Measurements from ENCODE around the gene NPIPA8. TPM values are rescaled to one million over a fixed set of nuclear protein-coding genes. Genes with fewer than 3 reads are reported as not detected.
"Not testable (repeated sequence)": the region's sequence is repeated elsewhere in the genome, so short reads cannot be mapped to it uniquely, and the experiment has no call there.

Gene NPIPA8
- total RNA-seq, 1 experiment from 2014 or later: 0.72 TPM

GRCh38 chr16:18384869-18385268 is 48.3 kb upstream of the NPIPA8 start:
- H3K23ac ChIP-seq (ENCODE audit: insufficient read length, low read depth, low read length); H2BK5ac ChIP-seq (ENCODE audit: insufficient read length, low read length); H3K4me2 ChIP-seq (ENCODE audit: insufficient read depth, insufficient read length, low read length); H4K8ac ChIP-seq (replicated peaks; ENCODE audit: insufficient read length, low read depth, low read length); H2AFZ ChIP-seq (ENCODE audit: low read length); H3K9me3 ChIP-seq (ENCODE audit: control insufficient read depth, low read depth, low read length); H3K27ac Mint-ChIP-seq; H3K79me2 ChIP-seq (ENCODE audit: insufficient read depth, low read length); H3K4me1 Mint-ChIP-seq; H2BK120ac ChIP-seq (ENCODE audit: low read depth, low read length, poor library complexity, severe bottlenecking); H3K4me3 Mint-ChIP-seq; DNase-seq; H3K23me2 ChIP-seq (ENCODE audit: insufficient read length, low read depth, low read length, poor library complexity, severe bottlenecking); H3K9me3 Mint-ChIP-seq; H2BK12ac ChIP-seq (ENCODE audit: insufficient read length, low read depth, low read length); H3K4ac ChIP-seq (ENCODE audit: low read depth, low read length); H4K20me1 ChIP-seq (ENCODE audit: control insufficient read depth, insufficient read depth, insufficient read length); H3K18ac ChIP-seq (ENCODE audit: insufficient read length, low read depth, low read length); H3T11ph ChIP-seq (ENCODE audit: low read length); H2AK5ac ChIP-seq (ENCODE audit: insufficient read length, low read length); H3K9ac ChIP-seq (ENCODE audit: extremely low read depth, insufficient read length, low read length); H3K79me1 ChIP-seq (ENCODE audit: insufficient read depth, low read depth, low read length, poor library complexity, severe bottlenecking); H2BK15ac ChIP-seq (ENCODE audit: low read depth, low read length); H3K56ac ChIP-seq (ENCODE audit: insufficient read length, low read depth, low read length); H3K14ac ChIP-seq (ENCODE audit: insufficient read depth, low read length); H4K5ac ChIP-seq (ENCODE audit: insufficient read length, low read depth, low read length); H4K91ac ChIP-seq (ENCODE audit: insufficient read length, low read depth, low read length); H3K27me3 Mint-ChIP-seq (ENCODE audit: low read depth); H2BK20ac ChIP-seq (ENCODE audit: low read depth, low read length, poor library complexity, severe bottlenecking); H3K4me1 ChIP-seq (ENCODE audit: insufficient read depth, low read length); H3K27me3 ChIP-seq (ENCODE audit: insufficient read depth, low read length); H3K27ac ChIP-seq (ENCODE audit: insufficient read length, low read depth, low read length); H3K36me3 Mint-ChIP-seq (ENCODE audit: insufficient read depth in 1 of 3, low read depth in 3 of 3): not testable (repeated sequence)
- WGBS (ENCODE audit: extremely low coverage, insufficient read length, low lambda C conversion rate): no CpG with 5 or more reads among the region's 31 CpGs

- no CpG with 5 or more reads among the region's 25 CpGs for WGBS (ENCODE audit: extremely low coverage, insufficient read length, low lambda C conversion rate)
- H3K23ac ChIP-seq (ENCODE audit: insufficient read length, low read depth, low read length); H3K27ac Mint-ChIP-seq; H2BK5ac ChIP-seq (ENCODE audit: insufficient read length, low read length); H2BK15ac ChIP-seq (ENCODE audit: low read depth, low read length); H4K8ac ChIP-seq (replicated peaks; ENCODE audit: insufficient read length, low read depth, low read length); H2BK20ac ChIP-seq (ENCODE audit: low read depth, low read length, poor library complexity, severe bottlenecking); H2AFZ ChIP-seq (ENCODE audit: low read length); H2BK120ac ChIP-seq (ENCODE audit: low read depth, low read length, poor library complexity, severe bottlenecking); H3K27me3 ChIP-seq (ENCODE audit: insufficient read depth, low read length); H2BK12ac ChIP-seq (ENCODE audit: insufficient read length, low read depth, low read length); H3K4me1 Mint-ChIP-seq; H3K27me3 Mint-ChIP-seq (ENCODE audit: low read depth); H3K23me2 ChIP-seq (ENCODE audit: insufficient read length, low read depth, low read length, poor library complexity, severe bottlenecking); H3K27ac ChIP-seq (ENCODE audit: insufficient read length, low read depth, low read length); H3K4me3 Mint-ChIP-seq; H3K4ac ChIP-seq (ENCODE audit: low read depth, low read length); H3K56ac ChIP-seq (ENCODE audit: insufficient read length, low read depth, low read length); H3K36me3 Mint-ChIP-seq (ENCODE audit: insufficient read depth in 1 of 3, low read depth in 3 of 3); H3K9ac ChIP-seq (ENCODE audit: extremely low read depth, insufficient read length, low read length); H3K79me1 ChIP-seq (ENCODE audit: insufficient read depth, low read depth, low read length, poor library complexity, severe bottlenecking); H3K79me2 ChIP-seq (ENCODE audit: insufficient read depth, low read length); H3K14ac ChIP-seq (ENCODE audit: insufficient read depth, low read length); H3K18ac ChIP-seq (ENCODE audit: insufficient read length, low read depth, low read length); H4K91ac ChIP-seq (ENCODE audit: insufficient read length, low read depth, low read length); H2AK5ac ChIP-seq (ENCODE audit: insufficient read length, low read length); H3K4me2 ChIP-seq (ENCODE audit: insufficient read depth, insufficient read length, low read length); H3T11ph ChIP-seq (ENCODE audit: low read length); H4K20me1 ChIP-seq (ENCODE audit: control insufficient read depth, insufficient read depth, insufficient read length); H3K9me3 Mint-ChIP-seq; DNase-seq; H4K5ac ChIP-seq (ENCODE audit: insufficient read length, low read depth, low read length); H3K9me3 ChIP-seq (ENCODE audit: control insufficient read depth, low read depth, low read length); H3K4me1 ChIP-seq (ENCODE audit: insufficient read depth, low read length): not testable (repeated sequence)
Observed at GRCh38 chr16:18384098-18384636, 47.6 kb upstream of the NPIPA8 start.
